ENCODE data around the gene LRRC25. TPM values are rescaled to one million over a fixed set of nuclear protein-coding genes. Genes with fewer than 3 reads are reported as not detected.

Gene LRRC25
- total RNA-seq, 1 donor from 2014 or later: 0.41 TPM

GRCh38 chr19:18426416-18426767 lies 29.0 kb upstream of the LRRC25 start:
- FAIRE-seq (no peak), DNase-seq (ENCODE audit: low spot score in 2 of 2) (no peak)

GRCh38 chr19:18425515-18426415 lies 28.3 kb upstream of the LRRC25 start:
- no peak for FAIRE-seq
- DNase-seq (ENCODE audit: low spot score in 2 of 2): no peak

DNA sequence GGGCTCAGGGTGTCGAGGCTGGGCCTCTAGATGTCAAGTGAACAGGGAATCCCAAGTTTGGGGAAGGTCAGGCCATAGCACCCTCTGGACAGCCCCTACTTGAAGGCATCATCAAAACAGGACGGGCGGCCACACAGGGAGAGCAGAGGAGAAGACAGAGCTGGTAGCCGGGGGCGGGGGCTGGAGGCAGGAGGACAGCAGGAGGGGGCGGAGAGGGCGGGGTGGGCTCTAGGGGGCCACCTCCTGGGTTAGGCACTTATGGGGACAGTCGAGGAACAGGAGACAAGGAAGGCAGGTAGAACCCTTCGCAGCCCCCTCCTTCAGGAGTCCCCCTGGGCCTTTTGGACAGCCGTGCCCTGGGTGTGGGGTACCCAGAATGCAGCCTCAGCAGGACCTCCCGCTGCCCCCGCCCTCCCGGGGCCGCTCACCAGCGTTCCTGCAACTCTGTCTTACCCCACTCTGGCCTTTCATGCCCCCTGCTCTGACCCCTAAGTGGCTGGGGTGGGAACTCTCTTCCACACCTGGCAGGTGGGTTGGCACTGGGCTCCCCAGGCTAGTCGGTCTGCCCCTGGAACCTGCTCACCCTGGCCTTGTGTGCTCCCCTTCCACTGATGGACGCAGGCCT lies 27.6 kb upstream of the LRRC25 start:
- DNase-seq (ENCODE audit: low spot score in 2 of 2) (no peak), FAIRE-seq (no peak)

DNA sequence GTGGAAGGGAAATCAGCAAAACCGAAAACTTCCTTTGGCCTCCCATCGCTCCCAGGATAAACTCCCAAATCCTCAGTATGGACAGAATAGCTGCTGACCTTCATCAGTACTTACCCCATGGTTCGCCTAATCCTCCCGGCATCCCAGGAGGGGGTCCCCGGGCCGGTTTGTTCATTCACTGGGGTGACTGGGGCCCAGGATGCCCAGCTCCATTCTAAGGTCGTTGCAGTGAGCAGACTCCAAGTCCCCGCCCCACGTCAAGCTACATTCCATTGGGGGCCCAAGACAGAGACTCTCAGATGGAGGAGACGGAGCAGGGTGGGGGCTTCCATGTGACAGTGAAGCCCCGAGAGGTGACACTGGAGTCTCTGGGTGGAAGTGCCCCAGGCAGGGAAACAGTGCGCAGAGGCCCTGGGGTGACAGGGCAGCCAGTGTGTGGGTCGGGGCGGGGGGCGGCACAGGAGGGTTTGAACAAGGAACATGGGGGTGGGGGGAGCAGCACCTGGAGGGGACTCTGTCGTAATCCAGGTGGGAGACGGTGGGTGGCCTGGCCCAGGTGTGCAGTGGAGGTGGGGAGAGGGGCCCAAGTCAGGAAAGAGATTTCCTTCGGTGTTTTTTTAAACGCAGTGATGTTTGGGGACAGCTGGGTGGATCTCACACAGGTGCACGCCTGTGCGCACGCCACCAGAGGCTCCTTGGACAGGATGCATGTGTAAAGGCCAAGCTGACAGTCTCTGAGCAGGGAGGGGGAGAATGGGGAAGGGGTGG lies 26.9 kb upstream of the LRRC25 start:
- FAIRE-seq (no peak), DNase-seq (ENCODE audit: low spot score in 2 of 2) (no peak)

GRCh38 chr19:18423258-18424020 lies 26.0 kb upstream of the LRRC25 start:
- DNase-seq (ENCODE audit: low spot score in 2 of 2) (no peak), FAIRE-seq (no peak)

GRCh38 chr19:18422530-18423191 lies 25.2 kb upstream of the LRRC25 start:
- FAIRE-seq: no peak
- no peak for DNase-seq (ENCODE audit: low spot score in 2 of 2)

GRCh38 chr19:18421371-18421959 lies 24.0 kb upstream of the LRRC25 start:
- DNase-seq (ENCODE audit: low spot score in 2 of 2) (no peak), FAIRE-seq (no peak)

GRCh38 chr19:18420930-18421329 lies 23.5 kb upstream of the LRRC25 start:
- FAIRE-seq: no peak

DNA sequence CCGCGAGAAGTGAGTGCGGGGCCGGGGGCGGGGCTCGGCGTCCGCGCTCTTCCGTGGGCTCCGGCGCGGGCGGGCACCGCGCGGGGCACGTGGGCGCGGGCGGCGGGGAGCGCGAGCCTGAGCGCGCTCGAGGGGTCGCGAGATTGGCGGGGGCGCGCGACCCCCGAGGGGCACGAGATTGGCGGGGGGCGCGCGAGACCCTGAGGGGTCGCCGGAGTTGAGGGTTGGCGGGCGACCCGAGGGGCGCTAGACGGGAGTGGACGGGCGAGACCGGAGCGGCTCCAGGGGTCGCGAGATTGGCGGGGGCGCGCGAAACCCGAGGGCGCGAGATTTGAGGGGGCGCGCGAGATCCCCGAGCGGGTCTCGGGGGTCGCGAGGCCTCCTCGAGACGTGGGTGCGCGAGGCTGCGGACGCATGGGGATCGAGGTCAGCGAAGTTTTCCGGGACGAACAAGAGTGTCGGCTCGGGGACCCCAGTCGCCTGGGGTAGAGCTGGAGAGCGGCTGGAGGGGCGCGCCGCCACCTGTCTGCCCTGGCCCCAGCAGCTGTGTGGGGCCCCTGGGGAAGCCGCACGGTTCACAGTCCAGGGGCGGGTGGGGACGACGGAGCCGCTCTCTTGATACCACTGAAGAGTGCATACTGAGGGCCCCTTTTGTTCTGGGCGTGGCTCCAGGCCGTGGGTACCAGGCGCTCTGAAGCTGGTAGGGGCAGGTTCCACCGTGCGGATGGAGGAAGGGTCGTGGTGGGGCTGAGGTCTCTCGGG lies 22.5 kb upstream of the LRRC25 start:
- FAIRE-seq (no peak), DNase-seq (ENCODE audit: low spot score in 2 of 2) (no peak)

More at GRCh38 chr19:18420930-18421329, 23.5 kb upstream of the LRRC25 start:
- no peak for DNase-seq (ENCODE audit: low spot score in 2 of 2)

DNA sequence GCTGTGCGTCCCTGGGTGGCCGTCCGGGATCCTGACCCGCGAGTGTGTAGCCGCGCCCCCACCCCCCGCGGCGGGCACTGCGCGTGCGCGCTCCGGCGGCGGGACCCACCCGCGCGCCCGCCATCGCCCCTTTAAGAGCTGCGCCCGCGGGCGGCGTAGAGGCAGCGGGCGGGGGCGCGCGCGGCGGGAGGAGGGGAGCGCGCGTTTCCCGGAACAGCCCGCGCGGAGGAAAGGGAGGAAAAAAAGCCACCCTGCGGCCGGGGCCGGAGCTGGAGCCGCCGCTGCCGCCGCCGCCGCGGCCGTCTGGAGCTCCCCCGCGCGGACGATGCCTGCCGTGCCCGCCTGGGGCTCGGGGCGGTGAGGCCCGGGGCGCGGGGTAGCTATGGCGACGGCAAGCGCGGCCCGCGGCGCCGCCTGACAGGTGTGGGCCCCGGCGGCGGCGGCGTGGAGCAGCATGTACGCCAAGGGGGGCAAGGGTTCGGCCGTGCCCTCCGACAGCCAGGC lies 21.8 kb upstream of the LRRC25 start, which contains the start of gene SSBP4:
TSS of gene SSBP4 (plus strand) at position 204 of the 504 bp plus-strand sequence. CDS start at position 455, 251 bp downstream.
- DNase-seq (ENCODE audit: low spot score in 2 of 2) (peak; percentile 92 to 95), FAIRE-seq (no peak)

GRCh38 chr19:18418483-18419194 lies 21.2 kb upstream of the LRRC25 start:
- DNase-seq (ENCODE audit: low spot score in 2 of 2): no peak
- no peak for FAIRE-seq

- no peak for DNase-seq (ENCODE audit: low spot score in 2 of 2)
- no peak for FAIRE-seq
Observed at GRCh38 chr19:18418029-18418482, 20.6 kb upstream of the LRRC25 start.

DNA sequence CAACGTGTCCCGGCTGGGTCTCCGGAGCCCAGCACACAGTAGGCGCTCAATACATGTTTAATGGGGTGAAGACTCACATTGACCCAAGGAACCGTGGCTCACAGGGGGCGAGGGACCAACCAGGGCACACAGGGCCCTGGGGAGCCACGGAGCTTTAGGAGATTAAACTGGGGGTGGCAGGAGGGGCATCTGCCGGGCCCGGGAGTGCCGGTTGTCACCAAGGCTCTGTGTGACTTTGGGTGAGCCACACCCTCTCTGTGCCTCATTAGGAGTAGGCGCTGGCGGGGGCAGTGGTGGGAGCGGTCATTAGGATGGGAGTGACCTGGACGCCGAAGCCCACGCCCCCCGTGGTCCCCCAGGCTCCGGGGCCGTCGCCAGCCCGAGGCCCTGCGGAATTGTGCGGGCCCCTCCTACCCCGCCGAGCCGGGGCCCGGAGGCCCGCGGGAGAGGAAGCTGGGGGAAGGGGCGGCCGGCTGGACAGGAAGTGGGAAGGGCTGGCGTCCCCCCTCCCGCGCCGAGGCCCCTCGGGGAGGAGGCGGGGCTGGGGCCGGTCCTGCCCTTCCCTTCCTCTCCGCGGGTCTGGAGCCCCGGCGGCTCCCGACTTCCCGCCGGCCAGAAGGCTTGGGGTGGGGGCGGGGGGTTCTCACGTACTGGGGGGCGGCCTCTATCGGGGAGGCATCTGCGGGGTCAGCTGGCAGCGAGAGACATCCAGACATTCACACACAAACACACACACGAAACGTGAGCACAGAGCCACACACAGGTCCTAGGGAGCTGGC lies 20.0 kb upstream of the LRRC25 start:
- DNase-seq (ENCODE audit: low spot score in 2 of 2) (peak in 1 of 2 donors; percentile 69), FAIRE-seq (no peak)

DNA sequence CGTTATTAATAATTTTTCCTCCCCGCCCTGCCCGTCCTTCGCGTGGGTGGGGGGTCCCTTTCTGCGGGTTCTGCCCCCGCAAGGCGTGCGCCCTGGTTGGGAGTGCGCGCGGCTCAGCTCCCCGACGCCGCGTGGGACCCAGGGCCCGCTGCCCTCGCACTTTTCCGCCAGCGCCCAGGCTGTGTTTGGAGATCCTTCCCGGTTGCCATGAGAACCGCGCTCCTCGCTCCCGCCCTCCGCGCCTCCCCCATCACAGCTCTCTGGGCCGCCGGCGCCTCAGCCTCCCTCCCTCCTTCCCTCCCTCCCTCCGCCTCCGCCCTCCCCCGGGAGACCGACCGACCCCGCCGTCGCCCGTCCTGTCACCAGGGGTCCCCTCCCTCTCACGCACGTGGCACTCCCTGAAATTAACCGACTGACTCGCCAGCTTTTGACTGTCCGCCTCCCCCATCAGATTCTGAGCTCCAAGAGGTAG lies 19.4 kb upstream of the LRRC25 start:
- no peak for FAIRE-seq
- DNase-seq (ENCODE audit: low spot score in 2 of 2): peak; percentile 72 to 74

GRCh38 chr19:18415178-18415867 lies 17.9 kb upstream of the LRRC25 start:
- FAIRE-seq: no peak
- DNase-seq (ENCODE audit: low spot score in 2 of 2): no peak

DNA sequence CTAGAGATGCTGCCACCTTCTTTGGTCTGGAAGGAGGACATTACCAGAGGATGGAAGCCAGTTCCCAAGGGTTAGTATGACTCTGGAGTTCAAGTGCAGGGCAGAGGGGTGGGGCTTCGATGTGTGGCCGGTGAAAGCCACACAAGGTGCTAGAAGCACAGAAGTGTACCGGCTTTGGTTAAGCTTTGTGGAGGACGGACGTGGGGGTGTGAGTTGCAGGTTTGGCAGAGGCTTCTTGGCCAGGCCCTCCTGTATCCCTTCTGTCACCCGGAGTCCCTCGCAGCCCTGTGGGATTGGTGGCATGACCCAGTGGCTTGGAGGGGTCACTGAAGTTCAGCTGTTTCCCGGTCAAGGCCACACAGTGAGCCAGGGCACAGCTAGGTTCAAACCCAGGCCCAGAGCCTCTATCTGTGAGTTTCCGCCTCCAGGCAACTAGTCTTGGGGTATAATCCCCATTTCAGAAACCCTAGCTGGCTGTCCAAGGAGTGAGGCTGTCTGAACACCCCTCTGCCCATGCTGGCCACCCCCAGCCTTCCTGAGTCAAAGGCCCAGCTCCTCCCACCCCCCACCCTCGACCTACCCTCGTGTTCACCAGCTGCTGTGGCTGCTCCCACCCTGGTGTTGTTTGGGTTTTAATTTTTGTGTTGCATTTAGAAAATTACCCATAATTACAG lies 17.2 kb upstream of the LRRC25 start:
- DNase-seq (ENCODE audit: low spot score in 2 of 2) (no peak), FAIRE-seq (no peak)
